Gastrocnemius medialis (tissue), 4 donors: ENCODE measurements around the gene ECE1. TPM values are rescaled to one million over a fixed set of nuclear protein-coding genes. Genes with fewer than 3 reads are reported as not detected.

Source experiments
- ATAC-seq, 2 donors: fragments of 150-250 bp; one replicate each; pipeline ENCODE4 v1.9.1; 2016
- DNase-seq, 2 donors: peaks; one replicate each; pipeline ENCODE4 v3.0.0-alpha.2; 2019
- H3K27ac ChIP-seq, 4 donors: fragments of 200-600 bp; sonication (generic); 1 replicate in 1 of 4; 2 replicates in 3 of 4; pipeline ENCODE4 v1.5.1; 2016 to 2018; ENCODE audit warnings: mild to moderate bottlenecking in 2 of 4, moderate library complexity in 1 of 4
- H3K27me3 ChIP-seq, 3 donors: fragments of 200-600 bp; sonication (generic) in 2 of 3; 1 replicate in 1 of 3; 2 replicates in 2 of 3; pipeline versions ENCODE4 v1.5.1 to v1.6.0; 2016 to 2019; ENCODE audit warnings: mild to moderate bottlenecking in 1 of 3, moderate library complexity in 1 of 3
- H3K36me3 ChIP-seq, 2 donors: fragments of 200-600 bp; sonication (generic) in 1 of 2; one replicate each; pipeline ENCODE4 v1.5.1; 2017 to 2018
- H3K4me1 ChIP-seq, 2 donors: fragments of 200-600 bp; sonication (generic) in 1 of 2; one replicate each; pipeline ENCODE4 v1.5.1; 2016 to 2017; ENCODE audit warnings: mild to moderate bottlenecking in 2 of 2
- H3K4me3 ChIP-seq, 4 donors: fragments of 200-600 bp; sonication (generic) in 3 of 4; 1 replicate in 1 of 4; 2 replicates in 3 of 4; pipeline ENCODE4 v1.5.1; 2016 to 2019; ENCODE audit warnings: mild to moderate bottlenecking in 2 of 4
- H3K9me3 ChIP-seq, 3 donors: fragments of 200-600 bp; sonication (generic) in 2 of 3; 1 replicate in 1 of 3; 2 replicates in 2 of 3; pipeline ENCODE4 v1.5.1; 2016 to 2019
- POLR2A ChIP-seq, 2 donors: fragments of 450-650 bp; IDR thresholded peaks; one replicate each; pipeline ENCODE4 v1.6.1; 2017; ENCODE audit warnings: antibody characterized with exemption in 2 of 2, mild to moderate bottlenecking in 2 of 2, moderate library complexity in 2 of 2
- in situ Hi-C, 4 donors: fragments of 200-750 bp; cut with MboI; loops; one replicate each; pipeline versions ENCODE4 v1.15.0 to v1.8.0; 2017; ENCODE audit warnings: low sequenced_read_pairs in 4 of 4
- intact Hi-C: fragments of 100-400 bp; cut with DNase I; formaldehyde crosslinking; loops from one replicate; pipeline ENCODE4 v1.15.1; 2023; ENCODE audit warnings: low total_unique reads
- total RNA-seq, 4 donors: library from RNA; depleted of rRNA; stranded (reverse); fragments of >200 nt; gene quantifications; one replicate each; pipeline versions ENCODE4 v1.1.0 to v1.2.3, GENCODE V29; 2016
- TF ChIP-seq, protein P1 (sequence below), 5 experiments: fragments of 450-650 bp in 3 of 5; fragments of 200-600 bp in 2 of 5; sonication (generic) in 2 of 5; IDR thresholded peaks in 4 of 5; conservative IDR thresholded peaks in 1 of 5; 1 replicate in 4 of 5; 2 replicates in 1 of 5; pipeline ENCODE4 v1.5.1; 2016 to 2019; ENCODE audit warnings: antibody characterized with exemption in 5 of 5, mild to moderate bottlenecking in 3 of 5, moderate library complexity in 3 of 5

Gene ECE1
- total RNA-seq, 4 donors from 2014 or later, result 17.1 to 39.9 (median 26.7) TPM

DNA sequence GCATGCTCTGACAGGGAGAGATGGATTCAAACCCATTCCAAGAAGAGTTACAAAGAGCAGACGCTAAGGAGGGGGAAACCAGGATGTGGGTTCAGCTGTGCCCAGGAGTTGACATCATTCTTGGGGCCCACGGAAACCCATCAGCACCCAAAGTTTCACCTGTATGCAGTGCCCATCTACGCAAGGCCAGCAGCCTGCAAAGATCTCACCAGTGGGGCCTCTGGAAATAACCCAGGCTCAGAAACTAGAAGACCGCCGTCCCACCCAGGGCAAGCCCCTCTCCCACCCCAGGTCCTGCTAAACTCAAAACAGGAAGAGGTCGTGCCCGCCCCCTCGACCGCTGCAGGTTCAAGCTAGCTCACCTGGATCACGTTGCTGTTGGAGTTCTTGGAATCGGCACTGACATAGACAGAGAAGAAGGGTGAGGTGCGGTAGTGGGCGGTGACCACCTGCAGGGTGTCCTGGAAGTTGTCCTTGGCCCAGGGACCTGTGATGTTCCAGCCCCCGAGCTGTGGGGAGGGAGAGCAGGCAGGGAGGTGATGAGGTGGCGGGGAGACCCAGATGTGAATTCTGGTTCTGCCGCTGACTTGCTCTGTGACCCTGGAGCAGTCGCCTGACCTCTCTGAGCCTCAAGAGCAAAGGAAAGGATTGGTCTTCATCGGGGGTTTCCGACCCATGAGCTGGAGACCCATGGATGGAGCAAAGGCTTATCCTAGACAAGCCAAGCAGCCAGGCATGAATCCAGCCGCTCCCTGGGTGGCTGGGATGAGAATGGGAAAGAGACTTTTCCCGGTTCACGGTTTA lies 31.7 kb downstream of the ECE1 start:
- H3K36me3 ChIP-seq, result peaks cover 0 to 6% of the 10 kb centered on the region in 2 donors
- no peak overlapping the region for H3K4me3 ChIP-seq
- no peak for ATAC-seq
- no peaks in the 10 kb centered on the region for H3K9me3 ChIP-seq
- H3K4me1 ChIP-seq, result peaks cover 27 to 32% of the 10 kb centered on the region in 2 donors
- H3K27me3 ChIP-seq, result no peaks in the 10 kb centered on the region
- intact Hi-C loops, result no loop called here
- in situ Hi-C loops, result no loop called here
- no peak overlapping the region for H3K27ac ChIP-seq
- DNase-seq, result no peak
- TF ChIP-seq, protein P1, sequence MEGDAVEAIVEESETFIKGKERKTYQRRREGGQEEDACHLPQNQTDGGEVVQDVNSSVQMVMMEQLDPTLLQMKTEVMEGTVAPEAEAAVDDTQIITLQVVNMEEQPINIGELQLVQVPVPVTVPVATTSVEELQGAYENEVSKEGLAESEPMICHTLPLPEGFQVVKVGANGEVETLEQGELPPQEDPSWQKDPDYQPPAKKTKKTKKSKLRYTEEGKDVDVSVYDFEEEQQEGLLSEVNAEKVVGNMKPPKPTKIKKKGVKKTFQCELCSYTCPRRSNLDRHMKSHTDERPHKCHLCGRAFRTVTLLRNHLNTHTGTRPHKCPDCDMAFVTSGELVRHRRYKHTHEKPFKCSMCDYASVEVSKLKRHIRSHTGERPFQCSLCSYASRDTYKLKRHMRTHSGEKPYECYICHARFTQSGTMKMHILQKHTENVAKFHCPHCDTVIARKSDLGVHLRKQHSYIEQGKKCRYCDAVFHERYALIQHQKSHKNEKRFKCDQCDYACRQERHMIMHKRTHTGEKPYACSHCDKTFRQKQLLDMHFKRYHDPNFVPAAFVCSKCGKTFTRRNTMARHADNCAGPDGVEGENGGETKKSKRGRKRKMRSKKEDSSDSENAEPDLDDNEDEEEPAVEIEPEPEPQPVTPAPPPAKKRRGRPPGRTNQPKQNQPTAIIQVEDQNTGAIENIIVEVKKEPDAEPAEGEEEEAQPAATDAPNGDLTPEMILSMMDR (IDR thresholded peaks at IDR 0.05 in 4 of 5, conservative IDR thresholded peaks at IDR 0.05 in 1 of 5), result no peak
- TF ChIP-seq POLR2A (IDR thresholded peaks at IDR 0.05), result no peak

DNA sequence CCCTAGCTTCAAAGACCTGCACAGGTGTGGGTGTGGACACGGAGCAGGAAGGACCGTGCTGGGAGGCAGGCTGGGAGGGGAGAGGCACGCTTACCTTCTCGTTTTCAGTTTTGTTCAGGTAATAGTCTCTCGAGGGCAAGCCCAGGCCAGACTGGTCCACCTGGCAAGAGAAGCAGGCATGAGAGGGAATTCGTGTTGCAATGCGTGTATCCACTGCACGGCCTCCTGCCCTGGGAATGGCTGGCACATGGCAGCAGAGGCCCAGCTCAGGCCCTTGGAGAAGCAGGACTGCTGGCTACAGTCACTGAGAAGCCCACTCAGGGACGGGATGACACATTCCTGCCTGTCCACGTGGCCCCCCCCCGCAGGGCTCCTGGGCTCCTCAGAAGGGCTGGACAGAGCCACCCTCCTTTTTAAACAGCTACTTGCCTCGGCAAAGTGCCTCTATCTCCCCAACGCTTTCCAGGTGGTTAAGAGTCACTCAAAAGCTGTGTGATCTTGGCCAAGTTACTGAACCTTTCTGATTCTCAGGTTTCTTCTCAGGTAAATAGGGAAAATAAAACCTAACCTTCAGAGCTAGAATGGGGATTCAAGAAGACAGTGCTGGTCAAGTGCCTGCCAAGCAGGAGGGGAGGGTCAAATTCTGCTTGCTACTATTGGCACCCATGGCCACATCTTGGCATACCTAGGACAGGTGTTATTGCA lies 32.7 kb downstream of the ECE1 start:
- TF ChIP-seq, protein P1 (IDR thresholded peaks at IDR 0.05 in 4 of 5, conservative IDR thresholded peaks at IDR 0.05 in 1 of 5), result no peak
- no peak for TF ChIP-seq POLR2A (IDR thresholded peaks at IDR 0.05)
- Histone ChIP-seq H3K27ac (no peak overlapping the region), H3K27me3 (no peaks in the 10 kb centered on the region), H3K36me3 (peaks cover 0 to 6% of the 10 kb centered on the region in 2 donors), H3K9me3 (no peaks in the 10 kb centered on the region), H3K4me3 (no peak overlapping the region), H3K4me1 (peaks cover 17 to 22% of the 10 kb centered on the region in 2 donors)
- no peak for DNase-seq
- in situ Hi-C loops, result no loop called here
- intact Hi-C loops, result no loop called here
- no peak for ATAC-seq

DNA sequence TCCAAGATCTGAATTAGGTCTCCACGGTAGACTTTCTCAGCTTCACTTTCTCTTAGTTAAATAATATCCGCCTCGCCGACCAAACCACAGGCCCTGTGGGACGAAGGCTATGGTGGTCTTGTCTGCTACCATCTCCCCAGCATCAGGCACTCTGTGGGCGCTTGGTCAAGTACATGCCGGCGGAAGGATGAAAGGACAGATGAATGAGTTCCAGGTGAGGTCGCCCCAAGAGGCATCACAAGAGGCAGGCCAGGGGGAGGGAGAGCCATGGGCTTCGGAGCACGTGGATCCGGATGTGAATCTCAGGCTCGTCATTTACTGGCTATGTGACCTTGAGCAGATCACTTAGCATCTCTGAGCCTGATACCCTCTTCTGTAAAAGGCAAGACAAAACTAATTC lies 33.5 kb downstream of the ECE1 start:
- Histone ChIP-seq H3K4me3 (no peak overlapping the region), H3K4me1 (peaks cover 10 to 14% of the 10 kb centered on the region in 2 donors), H3K9me3 (no peaks in the 10 kb centered on the region), H3K36me3 (peaks cover 0 to 6% of the 10 kb centered on the region in 2 donors), H3K27me3 (no peaks in the 10 kb centered on the region), H3K27ac (no peak overlapping the region)
- in situ Hi-C loops, result no loop called here
- TF ChIP-seq, protein P1 (IDR thresholded peaks at IDR 0.05 in 4 of 5, conservative IDR thresholded peaks at IDR 0.05 in 1 of 5), result no peak
- TF ChIP-seq POLR2A (IDR thresholded peaks at IDR 0.05), result no peak
- ATAC-seq (no peak), DNase-seq (no peak)
- intact Hi-C loops, result no loop called here

DNA sequence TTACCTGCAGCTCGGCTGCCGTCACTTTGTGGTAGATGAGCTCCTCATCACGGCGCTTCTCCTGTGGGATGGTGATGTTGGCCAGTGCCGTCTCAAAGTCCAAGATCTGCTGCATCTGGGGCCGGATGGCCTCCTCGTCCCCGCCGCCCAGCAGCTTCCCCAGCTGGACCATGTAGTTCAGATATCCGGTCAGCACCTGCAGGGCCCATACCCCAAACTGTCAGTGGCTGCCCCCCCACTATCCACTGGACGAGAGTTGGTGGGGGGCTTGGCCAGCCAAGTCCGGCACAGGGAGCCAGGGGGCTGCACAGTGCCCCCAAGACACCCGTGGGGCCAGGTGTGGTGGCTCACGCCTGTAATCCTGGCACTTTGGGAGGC lies 34.3 kb downstream of the ECE1 start:
- peaks cover 2 to 8% of the 10 kb centered on the region in 2 donors for H3K4me1 ChIP-seq
- in situ Hi-C loops, result no loop called here

More for the DNA sequence above, 34.3 kb downstream of the ECE1 start:
- no peak for ATAC-seq
- Histone ChIP-seq H3K4me3 (no peak overlapping the region), H3K9me3 (no peaks in the 10 kb centered on the region), H3K27ac (no peak overlapping the region), H3K27me3 (no peaks in the 10 kb centered on the region), H3K36me3 (peaks cover 0 to 6% of the 10 kb centered on the region in 2 donors)
- TF ChIP-seq POLR2A (IDR thresholded peaks at IDR 0.05), result no peak
- TF ChIP-seq, protein P1 (IDR thresholded peaks at IDR 0.05 in 4 of 5, conservative IDR thresholded peaks at IDR 0.05 in 1 of 5), result no peak
- intact Hi-C loops, result no loop called here
- DNase-seq, result no peak
